Neural cell (in vitro differentiated cells): ENCODE measurements around the gene ROCK2. TPM values are rescaled to one million over a fixed set of nuclear protein-coding genes. Genes with fewer than 3 reads are reported as not detected.

ENCODE experiments used
- H2AFZ ChIP-seq: fragments of 200-600, 300-800 bp; sonication (generic), shearing (Covaris generic); 2 replicates; pipeline ENCODE4 v1.6.0; 2014; ENCODE audit warnings: low read depth, mild to moderate bottlenecking, antibody characterized with exemption, low read length, moderate library complexity
- H3F3A ChIP-seq: fragments of 200-600 bp; shearing (Covaris generic); 2 replicates; pipeline ENCODE4 v1.6.1; 2016; ENCODE audit warnings: mild to moderate bottlenecking, moderate library complexity, mixed read lengths, antibody characterized with exemption, low read length; ENCODE audit not compliant: insufficient read depth, poor library complexity, severe bottlenecking
- H3K27ac ChIP-seq: fragments of 200-600, 300-800 bp; sonication (generic), shearing (Covaris generic); 2 replicates; pipeline ENCODE4 v1.5.1; 2014; ENCODE audit warnings: mild to moderate bottlenecking, low read length, moderate library complexity
- H3K27me3 ChIP-seq: fragments of 300-800, 200-600 bp; sonication (generic), shearing (Covaris generic); 2 replicates; pipeline ENCODE4 v1.6.0; 2014; ENCODE audit warnings: mild to moderate bottlenecking, low read depth, low read length, moderate library complexity; ENCODE audit not compliant: insufficient read depth
- H3K36me3 ChIP-seq: fragments of 300-800, 200-600 bp; sonication (generic), shearing (Covaris generic); 2 replicates; pipeline ENCODE4 v1.5.1; 2014; ENCODE audit warnings: mild to moderate bottlenecking, antibody characterized with exemption, low read length, moderate library complexity; ENCODE audit not compliant: insufficient read depth
- H3K4me2 ChIP-seq: fragments of 300-800, 200-600 bp; sonication (generic), shearing (Covaris generic); 2 replicates; pipeline ENCODE4 v1.6.0; 2014; ENCODE audit warnings: mild to moderate bottlenecking, low read length
- H3K4me3 ChIP-seq: fragments of 300-800, 200-600 bp; sonication (generic), shearing (Covaris generic); 2 replicates; pipeline ENCODE4 v1.5.1; 2014; ENCODE audit warnings: mild to moderate bottlenecking, low read length, moderate library complexity
- H3K79me2 ChIP-seq: fragments of 200-600 bp; shearing (Covaris generic); replicated peaks from 2 replicates; pipeline ENCODE4 v1.6.0; 2014; ENCODE audit warnings: mild to moderate bottlenecking, low read length, moderate library complexity; ENCODE audit not compliant: insufficient read depth
- H3K9ac ChIP-seq: fragments of 300-800, 200-600 bp; sonication (generic), shearing (Covaris generic); 2 replicates; pipeline ENCODE4 v1.6.1; 2016; ENCODE audit warnings: mild to moderate bottlenecking, low read length, mixed read lengths
- H3K9me2 ChIP-seq: fragments of 200-600 bp; shearing (Covaris generic); 2 replicates; pipeline ENCODE4 v1.6.1; 2016; ENCODE audit warnings: mild to moderate bottlenecking, low read length, mixed read lengths; ENCODE audit not compliant: insufficient read depth
- H3K9me3 ChIP-seq: fragments of 200-600, 300-800 bp; sonication (generic), shearing (Covaris generic); 2 replicates; pipeline ENCODE4 v1.6.1; 2016; ENCODE audit warnings: mild to moderate bottlenecking, mixed run types, low read length, moderate library complexity, mixed read lengths
- H4K20me1 ChIP-seq: fragments of 200-600 bp; shearing (Covaris generic); 2 replicates; pipeline ENCODE4 v1.6.1; 2016; ENCODE audit warnings: mild to moderate bottlenecking, mixed run types; ENCODE audit not compliant: insufficient read depth
- CTCF ChIP-seq: fragments of 450-650 bp; IDR thresholded peaks from 2 replicates; pipeline ENCODE4 v1.5.1; 2014; ENCODE audit warnings: antibody characterized with exemption, mild to moderate bottlenecking, moderate library complexity; ENCODE audit not compliant: poor library complexity, severe bottlenecking
- EP300 ChIP-seq: fragments of 450-650 bp; conservative IDR thresholded peaks from 2 replicates; pipeline ENCODE4 v1.6.1; 2014; ENCODE audit warnings: antibody characterized with exemption, mild to moderate bottlenecking, moderate library complexity; ENCODE audit not compliant: poor library complexity, severe bottlenecking
- EZH2 ChIP-seq: fragments of 200-600, 300-800 bp; shearing (Covaris generic), sonication (generic); IDR thresholded peaks from 2 replicates; pipeline ENCODE4 v1.6.1; 2014; ENCODE audit warnings: antibody characterized with exemption, low read length, borderline replicate concordance, mild to moderate bottlenecking; ENCODE audit not compliant: insufficient read depth, poor library complexity, severe bottlenecking
- MXI1 ChIP-seq: fragments of 450-650 bp; conservative IDR thresholded peaks from 2 replicates; pipeline ENCODE4 v1.6.1; 2014; ENCODE audit warnings: antibody characterized with exemption, mild to moderate bottlenecking; ENCODE audit not compliant: poor library complexity, severe bottlenecking
- POLR2AphosphoS5 ChIP-seq: IDR thresholded peaks from 2 replicates; pipeline ENCODE4 v1.6.1; 2012
- RAD21 ChIP-seq: fragments of 450-650 bp; conservative IDR thresholded peaks from 2 replicates; pipeline ENCODE4 v1.6.1; 2014; ENCODE audit warnings: antibody characterized with exemption, mild to moderate bottlenecking, moderate library complexity
- REST ChIP-seq: IDR thresholded peaks from 2 replicates; pipeline ENCODE4 v1.6.1; 2012; ENCODE audit warnings: borderline replicate concordance
- SMC3 ChIP-seq: fragments of 450-650 bp; conservative IDR thresholded peaks from 2 replicates; pipeline ENCODE4 v1.6.1; 2014; ENCODE audit warnings: antibody characterized with exemption, mild to moderate bottlenecking, moderate library complexity; ENCODE audit not compliant: poor library complexity
- TAF1 ChIP-seq: IDR thresholded peaks from 2 replicates; pipeline ENCODE4 v1.6.1; 2012; ENCODE audit warnings: low read depth
- polyA plus RNA-seq: library from polyadenylated mRNA; depleted of rRNA; stranded (reverse); fragments of >200 nt; gene quantifications from 2 replicates; pipeline ENCODE4 v1.2.3, GENCODE V29; 2014

Gene ROCK2
- polyA plus RNA-seq, 1 donor from 2014 or later = 25.7 TPM

GRCh38 chr2:11239147-11239546 is 105.3 kb downstream of the ROCK2 start:
- Histone ChIP-seq H3K36me3 (peaks cover 3% of the 10 kb centered on the region), H2AFZ (no peak overlapping the region), H3K4me2 (no peak overlapping the region), H3K27me3 (no peaks in the 10 kb centered on the region), H4K20me1 (no peaks in the 10 kb centered on the region), H3K9me2 (no peaks in the 10 kb centered on the region), H3K4me3 (no peak overlapping the region), H3K9ac (no peak overlapping the region), H3F3A (no peaks in the 10 kb centered on the region), H3K79me2 (peaks cover 5% of the 10 kb centered on the region), H3K9me3 (no peaks in the 10 kb centered on the region), H3K27ac (no peak overlapping the region)
- no peak for TF ChIP-seq SMC3
- TF ChIP-seq CTCF = no peak

GRCh38 chr2:11237122-11237521 is 107.3 kb downstream of the ROCK2 start:
- Histone ChIP-seq H3K9me3 (no peaks in the 10 kb centered on the region), H4K20me1 (no peaks in the 10 kb centered on the region), H3K27ac (no peak overlapping the region), H3K27me3 (no peaks in the 10 kb centered on the region), H3K4me2 (no peak overlapping the region), H3K9me2 (no peaks in the 10 kb centered on the region), H3K36me3 (no peaks in the 10 kb centered on the region), H3K4me3 (no peak overlapping the region), H3F3A (no peaks in the 10 kb centered on the region), H3K79me2 (peaks cover 3% of the 10 kb centered on the region), H2AFZ (no peak overlapping the region), H3K9ac (no peak overlapping the region)
- TF ChIP-seq REST = no peak
- no peak for TF ChIP-seq MXI1
- TF ChIP-seq TAF1 = no peak
- no peak for TF ChIP-seq POLR2AphosphoS5
- no peak for TF ChIP-seq RAD21
- TF ChIP-seq EZH2 = no peak
- no peak for TF ChIP-seq SMC3
- TF ChIP-seq EP300 = no peak
- no peak for TF ChIP-seq CTCF
